GM23248 (cell line): ENCODE data around the gene CDKAL1.

Source experiments
- EZH2 ChIP-seq: fragments of 200-600 bp; sonication (generic); IDR thresholded peaks from 2 replicates; pipeline ENCODE4 v1.6.1; 2018; ENCODE audit warnings: antibody characterized with exemption, mild to moderate bottlenecking; ENCODE audit not compliant: insufficient read depth, poor library complexity, severe bottlenecking
- EZH2phosphoT487 ChIP-seq: fragments of 200-600 bp; sonication (generic); IDR thresholded peaks from 2 replicates; pipeline ENCODE4 v1.6.1; 2018; ENCODE audit warnings: antibody characterized with exemption, moderate library complexity, mild to moderate bottlenecking, low read depth; ENCODE audit not compliant: insufficient read depth

DNA sequence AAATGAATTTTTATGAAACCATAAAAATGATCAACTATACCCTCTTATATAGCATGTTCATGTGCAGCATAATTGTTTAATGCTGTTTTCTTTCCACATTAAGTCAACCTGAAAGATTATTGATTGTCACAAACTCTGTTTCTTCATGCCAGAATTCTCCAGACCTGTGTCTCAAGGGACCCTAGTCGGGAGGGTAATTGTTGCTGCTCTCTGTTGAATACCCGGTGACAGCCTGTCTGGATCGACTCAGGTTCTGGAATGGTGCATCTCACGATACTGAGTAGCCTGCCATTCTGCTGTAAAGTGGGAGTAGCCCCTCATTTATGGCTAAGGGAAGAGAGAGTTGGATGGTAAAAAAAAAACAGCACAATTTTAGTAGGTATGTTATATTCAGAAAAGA is 609.4 kb downstream of the CDKAL1 start:
- TF ChIP-seq EZH2 (no peak), EZH2phosphoT487 (no peak)
